GM21529 (cell line): ENCODE data around the gene JPT1.
"Not testable (repeated sequence)": the region's sequence is repeated elsewhere in the genome, so short reads cannot be mapped to it uniquely, and the experiment has no call there.

Experiments used
- ATAC-seq: cut with Tn5 transposase; IDR thresholded peaks from one replicate; pipeline ENCODE4 v1.9.1; 2021; ENCODE audit not compliant: unreplicated experiment

Gene JPT1

GRCh38 chr17:75154195-75155106, at the start of gene JPT1:
TSS of gene JPT1 (minus strand) at chr17:75154512. CDS start at chr17:75154397, 115 bp downstream.
- peak; percentile 92 for ATAC-seq

- ATAC-seq: no peak
These were observed 45.7 kb upstream of the JPT1 start for GRCh38 chr17:75199886-75200618.

GRCh38 chr17:75194879-75195278, 40.6 kb upstream of the JPT1 start:
- no peak for ATAC-seq

GRCh38 chr17:75191584-75191983, 37.3 kb upstream of the JPT1 start:
- no peak for ATAC-seq

- ATAC-seq: no peak
These were observed 34.3 kb upstream of the JPT1 start for GRCh38 chr17:75188614-75189013.

- no peak for ATAC-seq
These were observed 29.9 kb upstream of the JPT1 start for GRCh38 chr17:75183999-75184884.

GRCh38 chr17:75182569-75183436, 28.5 kb upstream of the JPT1 start, which contains the start of gene SUMO2:
TSS of gene SUMO2 (minus strand) at chr17:75182959. CDS start at chr17:75182834, 125 bp downstream.
- peak; percentile 72 for ATAC-seq

- ATAC-seq: peak; percentile 26
These were observed 27.9 kb upstream of the JPT1 start for GRCh38 chr17:75182319-75182568.

- ATAC-seq: peak; percentile 5
These were observed 27.5 kb upstream of the JPT1 start for GRCh38 chr17:75181608-75182318.

GRCh38 chr17:75181110-75181509, 26.8 kb upstream of the JPT1 start:
- ATAC-seq: no peak

- ATAC-seq: no peak
These were observed 24.1 kb upstream of the JPT1 start for GRCh38 chr17:75178453-75178852.

GRCh38 chr17:75176625-75177024, 22.3 kb upstream of the JPT1 start:
- ATAC-seq: no peak

GRCh38 chr17:75174996-75175395, 20.7 kb upstream of the JPT1 start:
- no peak for ATAC-seq

- ATAC-seq: no peak
These were observed 19.2 kb upstream of the JPT1 start for GRCh38 chr17:75173526-75173925.

- ATAC-seq: no peak
These were observed 14.7 kb upstream of the JPT1 start for GRCh38 chr17:75168998-75169397.

- ATAC-seq: not testable (repeated sequence)
These were observed 10.3 kb upstream of the JPT1 start for GRCh38 chr17:75164606-75165005.

GRCh38 chr17:75163074-75163473, 8.8 kb upstream of the JPT1 start:
- no peak for ATAC-seq

- no peak for ATAC-seq
These were observed 5.9 kb upstream of the JPT1 start for GRCh38 chr17:75160211-75160610.

GRCh38 chr17:75159196-75160031, 5.1 kb upstream of the JPT1 start:
- no peak for ATAC-seq
